Thyroid gland (tissue), 4 donors: ENCODE measurements around the gene SERPINA9.

Experiments
- CTCF ChIP-seq, 6 experiments: fragments of 200-600 bp in 3 of 6; fragments of 450-650 bp in 3 of 6; sonication (generic) in 3 of 6; IDR thresholded peaks; one replicate each; pipeline ENCODE4 v1.5.1; 2016 to 2019; ENCODE audit warnings: antibody characterized with exemption in 6 of 6, mild to moderate bottlenecking in 2 of 6, inconsistent platforms in 1 of 6, moderate library complexity in 1 of 6
- POLR2A ChIP-seq, 2 donors: fragments of 450-650 bp; IDR thresholded peaks; one replicate each; pipeline ENCODE4 v1.6.1; 2017; ENCODE audit warnings: antibody characterized with exemption in 2 of 2, mild to moderate bottlenecking in 2 of 2, moderate library complexity in 1 of 2

DNA sequence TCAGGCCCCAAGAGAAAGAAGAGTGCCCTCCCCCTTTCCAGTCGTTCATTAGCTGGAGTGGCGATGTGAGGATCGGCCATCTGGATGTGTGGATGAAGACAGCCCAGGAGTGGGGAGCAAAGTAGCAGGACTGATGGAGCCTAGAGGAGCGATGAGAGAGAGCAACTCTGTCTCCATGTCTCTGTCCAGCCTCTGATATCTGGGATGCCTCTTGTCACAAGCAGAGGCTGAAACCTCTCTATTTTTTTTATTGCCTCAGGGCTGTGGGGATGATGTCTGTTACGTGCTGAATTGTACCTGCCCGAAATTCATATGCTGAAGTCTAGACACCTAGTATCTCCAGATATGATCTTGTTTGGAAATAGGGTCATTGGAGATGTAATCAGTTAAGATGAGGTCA is 26.1 kb downstream of the SERPINA9 start:
- TF ChIP-seq CTCF (IDR thresholded peaks at IDR 0.05) (no peak), POLR2A (IDR thresholded peaks at IDR 0.05) (no peak)
